ENCODE data around the gene RALGPS1.

RALGPS1 gene

GRCh38 chr9:127267793-127268525 is 353.4 kb downstream of the RALGPS1 start:
- no peak for DNase-seq

DNA sequence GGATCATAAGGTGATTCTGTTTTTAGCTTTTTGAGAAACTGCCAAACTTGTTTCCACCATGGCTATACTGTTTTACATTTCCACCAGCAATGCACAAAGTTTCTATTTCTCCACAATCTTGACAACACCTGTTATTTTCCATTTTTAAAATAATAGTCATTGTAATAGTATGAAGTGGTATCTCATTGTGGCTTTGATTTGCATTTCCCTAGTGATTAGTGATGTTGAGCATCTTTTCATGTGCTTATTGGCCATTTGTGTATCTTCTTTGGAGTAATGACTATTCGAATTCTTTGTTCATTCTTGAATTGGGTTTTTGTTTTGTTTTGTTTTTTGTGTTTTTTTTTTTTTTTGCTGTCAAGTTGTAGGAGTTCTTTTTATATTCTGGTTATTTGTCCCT is 354.9 kb downstream of the RALGPS1 start:
- no peak for DNase-seq
